Right ventricle myocardium inferior (tissue), 1 donor: Measurements from ENCODE around the gene TUG1. TPM values are rescaled to one million over a fixed set of nuclear protein-coding genes. Genes with fewer than 3 reads are reported as not detected.

ENCODE experiments used
- ATAC-seq: fragments of 200-7000 bp; cut with Tn5 transposase; one replicate; pipeline ENCODE4 v1.9.1; 2020; ENCODE audit warnings: mild to moderate bottlenecking, moderate library complexity
- DNase-seq: peaks from one replicate; pipeline ENCODE4 v3.0.0; 2021; ENCODE audit errors: missing footprints
- intact Hi-C: fragments of 100-400 bp; cut with DNase I; formaldehyde crosslinking; loops from one replicate; pipeline ENCODE4 v1.11.0; 2022
- total RNA-seq: library from RNA; stranded (reverse); fragmentation: NEBNext Ultra II Directional; extraction: Animal tissue kit (Norgen Biotek cat#: 25700); gene quantifications from one replicate; pipeline ENCODE4 v1.2.1, GENCODE V29; 2021
- donor health status: DM: no; HTN: yes; CAD: no; lungs with severe emphysema.

The TUG1 gene
- total RNA-seq, 1 donor from 2014 or later, result 32.3 TPM

- DNase-seq (no peak), ATAC-seq (no peak)
- intact Hi-C loops, result no loop called here
Observed at GRCh38 chr22:30989474-30989873, 20.4 kb downstream of the TUG1 start.

GRCh38 chr22:30990690-30991089 lies 21.6 kb downstream of the TUG1 start:
- intact Hi-C loops, result no loop called here
- DNase-seq (no peak), ATAC-seq (no peak)

DNA sequence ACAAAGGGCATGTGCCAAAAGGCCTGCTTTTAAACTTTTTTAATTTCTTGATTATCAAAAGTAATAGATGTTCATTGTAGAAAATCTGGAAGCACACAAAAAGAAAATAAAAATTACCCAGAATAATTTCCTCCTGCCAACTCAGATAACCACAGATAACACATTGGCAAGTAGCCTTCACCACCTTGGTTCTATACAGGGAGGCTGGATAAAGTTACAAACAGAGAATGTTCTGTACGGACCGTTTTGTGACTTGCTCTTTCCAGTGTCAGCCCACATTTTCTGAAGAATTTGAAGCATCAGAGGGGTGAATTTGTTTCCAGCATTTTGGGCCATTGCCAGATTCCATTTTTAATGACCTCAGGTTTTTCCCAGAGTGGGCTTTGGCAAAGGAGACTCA lies 23.5 kb downstream of the TUG1 start:
- intact Hi-C loops, result no loop called here
- ATAC-seq, result no peak
- no peak for DNase-seq

DNA sequence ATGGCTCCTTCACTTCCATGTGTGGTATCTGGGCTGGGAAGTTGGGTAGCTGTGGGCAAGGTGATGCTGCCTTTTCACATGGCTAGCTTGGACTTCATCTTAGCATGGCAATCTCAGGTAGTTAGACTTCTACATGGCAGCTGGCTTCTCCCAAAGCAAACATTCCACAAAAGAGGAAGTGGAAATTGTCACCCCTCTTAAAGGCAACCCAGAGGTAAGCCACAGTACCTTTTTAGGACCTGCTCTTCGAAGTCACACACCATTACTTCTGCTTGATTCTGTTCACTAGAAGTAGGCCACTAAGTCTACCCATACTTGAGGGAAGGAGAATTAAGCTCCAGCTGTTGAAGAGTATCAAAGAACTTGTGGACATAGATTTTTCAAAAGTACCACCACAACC lies 25.9 kb downstream of the TUG1 start:
- no peak for ATAC-seq
- intact Hi-C loops, result no loop called here
- no peak for DNase-seq

DNA sequence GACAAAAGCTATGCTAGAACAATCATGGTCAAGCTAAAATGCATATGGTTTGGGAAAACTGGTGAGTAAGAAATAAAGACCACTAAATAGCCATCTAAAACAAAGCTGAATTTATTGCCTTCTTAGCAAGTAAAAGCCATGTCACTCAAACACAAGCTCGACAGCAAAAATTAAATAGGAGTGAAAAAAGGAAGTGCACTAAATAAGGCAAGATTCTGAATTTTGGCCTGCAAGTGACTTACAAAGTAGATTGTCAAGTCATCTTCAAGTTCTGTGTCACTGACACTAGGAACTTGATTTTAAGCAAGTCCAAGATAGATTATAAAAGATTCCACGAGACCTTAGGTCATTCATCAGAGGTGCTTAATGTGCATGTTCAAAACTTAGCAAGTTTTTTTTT lies 27.4 kb downstream of the TUG1 start:
- DNase-seq, result no peak
- intact Hi-C loops, result no loop called here
- no peak for ATAC-seq

GRCh38 chr22:30998329-30998728 lies 29.3 kb downstream of the TUG1 start:
- intact Hi-C loops, result no loop called here
- ATAC-seq, result no peak
- no peak for DNase-seq

DNA sequence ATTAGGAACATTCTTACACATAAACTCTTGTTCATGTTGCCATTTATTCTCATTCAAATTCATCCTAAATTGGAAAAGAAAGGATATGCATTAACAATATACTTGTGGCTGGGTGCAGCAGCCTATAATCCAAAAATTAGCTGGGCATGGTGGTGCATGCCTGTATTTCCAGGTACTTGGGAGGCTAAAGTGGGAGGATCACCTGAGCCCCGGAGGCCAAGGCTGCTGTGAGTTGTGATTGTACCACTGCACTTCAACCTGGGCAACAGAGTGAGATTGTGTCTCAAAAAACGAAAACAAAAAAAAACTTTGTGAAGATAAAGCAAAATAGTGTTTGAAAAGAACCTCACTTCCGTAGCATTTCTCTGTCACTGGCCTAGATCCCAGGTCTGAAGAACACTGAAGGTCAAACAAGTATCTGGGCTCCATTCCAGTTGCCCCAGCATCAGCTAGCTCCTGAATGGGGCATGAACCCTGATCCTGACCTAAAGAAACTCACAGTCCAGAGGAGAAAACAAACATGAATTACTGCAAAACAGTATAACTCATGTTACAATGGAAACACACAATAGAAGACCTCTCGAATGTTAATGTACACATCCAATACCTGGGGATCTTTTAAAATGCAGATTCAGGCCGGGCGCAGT lies 32.2 kb downstream of the TUG1 start:
- intact Hi-C loops, result no loop called here

DNA sequence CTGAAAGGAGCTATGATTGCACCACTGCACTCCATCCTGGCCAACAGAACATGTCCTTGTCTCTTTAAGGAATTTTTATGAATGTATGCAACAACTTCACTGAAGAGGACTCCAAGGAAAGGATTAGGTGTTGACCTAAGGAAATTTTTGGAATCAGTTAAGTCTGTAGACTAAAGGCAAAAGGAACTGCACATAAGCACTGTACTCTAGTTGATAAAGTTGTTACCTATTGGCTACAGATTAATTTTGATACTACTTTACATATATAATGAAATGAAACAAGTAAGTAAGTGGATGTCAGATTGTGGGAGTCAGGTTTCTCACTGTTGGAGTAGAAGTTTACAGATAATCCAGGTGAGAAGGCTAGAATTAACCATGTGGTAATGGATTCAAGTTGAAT lies 36.5 kb downstream of the TUG1 start:
- intact Hi-C loops, result no loop called here
- no peak for DNase-seq
- no peak for ATAC-seq

More for the DNA sequence above, 32.2 kb downstream of the TUG1 start:
- no peak for ATAC-seq
- no peak for DNase-seq

DNA sequence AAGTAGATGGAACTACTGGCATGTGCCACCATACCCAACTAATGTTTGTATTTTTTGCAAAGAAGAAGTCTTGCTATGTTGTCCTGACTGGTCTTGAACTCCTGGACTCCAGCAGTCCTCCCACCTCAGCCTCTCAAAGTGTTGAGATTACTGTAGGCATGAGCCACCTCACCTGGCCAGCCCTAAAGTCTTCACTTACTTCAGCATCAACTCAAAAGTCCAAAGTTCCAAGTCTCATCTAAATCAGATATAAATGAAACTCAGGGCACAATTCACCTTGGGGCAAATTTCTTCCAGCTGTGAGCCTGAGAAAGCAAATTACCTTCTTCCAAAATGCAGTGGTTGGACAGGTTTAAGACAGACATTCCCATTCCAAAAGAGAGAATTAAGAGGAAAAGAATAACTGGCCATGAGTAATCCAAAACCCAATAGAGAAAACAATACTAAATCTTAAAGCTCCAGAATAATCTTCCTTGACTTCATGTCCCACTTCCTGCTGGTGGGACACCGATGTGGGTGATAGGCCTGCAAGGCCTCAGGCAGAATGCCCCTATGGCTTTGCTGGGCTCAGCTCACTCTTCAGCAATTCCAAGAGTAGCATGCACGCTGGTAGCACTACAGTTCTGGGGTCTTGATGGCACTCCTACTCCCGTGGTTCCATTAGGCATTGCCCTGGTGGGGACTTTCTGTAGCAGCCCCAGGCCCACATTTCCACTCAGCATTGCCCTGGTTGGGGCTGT lies 50.3 kb downstream of the TUG1 start:
- intact Hi-C loops, result no loop called here
- no peak for ATAC-seq
- DNase-seq, result no peak

- intact Hi-C loops, result no loop called here
- no peak for DNase-seq
- no peak for ATAC-seq
Observed at GRCh38 chr22:31020334-31020733, 51.3 kb downstream of the TUG1 start.

- ATAC-seq, result no peak
- intact Hi-C loops, result no loop called here
- DNase-seq, result no peak
Observed at GRCh38 chr22:31022516-31022915, 53.5 kb downstream of the TUG1 start.

Other genes with a start within 250 kb of the TUG1 start
- gene MORC2, start 491 bp upstream of the TUG1 start, total RNA-seq, result 17.3 TPM
- gene SMTN, start 112.1 kb downstream of the TUG1 start, total RNA-seq, result 250 TPM
- gene SELENOM, start 138.3 kb downstream of the TUG1 start, total RNA-seq, result 48.2 TPM
- 16.6 TPM for gene INPP5J, start 153.7 kb downstream of the TUG1 start, total RNA-seq
- not detected for gene PLA2G3, start 171.2 kb downstream of the TUG1 start, total RNA-seq
- 20.1 TPM for gene RNF185, start 190.9 kb downstream of the TUG1 start, total RNA-seq
- gene LIMK2, start 243.0 kb downstream of the TUG1 start, total RNA-seq, result 11.6 TPM